GM18909 (cell line): ENCODE results near the gene RFC5.
"Not testable (repeated sequence)": the region's sequence is repeated elsewhere in the genome, so short reads cannot be mapped to it uniquely, and the experiment has no call there.

Experiments used
- ATAC-seq: cut with Tn5 transposase; IDR thresholded peaks from one replicate; pipeline ENCODE4 v1.9.1; 2021; ENCODE audit warnings: mild to moderate bottlenecking; ENCODE audit not compliant: unreplicated experiment, poor library complexity

Gene RFC5

GRCh38 chr12:118016424-118017264 is at the start of gene RFC5:
Gene RFC5, plus strand, starts transcription at chr12:118016703. Its CDS starts 125 bp downstream, at chr12:118016828.
- ATAC-seq: peak; percentile 99

- no peak for ATAC-seq
Measured at GRCh38 chr12:117967043-117967442, 49.5 kb upstream of the RFC5 start.

DNA sequence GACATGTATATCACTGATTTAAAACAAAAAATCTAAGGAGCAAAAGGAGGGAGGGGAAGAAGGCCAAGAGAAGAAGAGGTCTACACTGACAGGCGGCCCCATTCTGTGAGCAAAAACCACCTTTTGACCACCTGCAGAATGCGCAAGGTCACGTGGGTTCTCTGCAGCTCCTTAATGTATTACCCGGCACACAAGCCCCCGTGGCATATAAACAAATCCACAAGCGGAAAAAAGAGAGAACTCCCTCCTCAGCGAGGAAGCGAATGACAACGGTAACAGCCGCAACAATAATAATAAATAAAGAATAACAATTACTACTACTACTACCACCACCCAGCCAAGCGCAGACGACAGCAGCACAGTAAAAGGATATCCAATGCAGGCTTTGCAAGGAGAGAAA is 49.0 kb upstream of the RFC5 start:
- no peak for ATAC-seq

DNA sequence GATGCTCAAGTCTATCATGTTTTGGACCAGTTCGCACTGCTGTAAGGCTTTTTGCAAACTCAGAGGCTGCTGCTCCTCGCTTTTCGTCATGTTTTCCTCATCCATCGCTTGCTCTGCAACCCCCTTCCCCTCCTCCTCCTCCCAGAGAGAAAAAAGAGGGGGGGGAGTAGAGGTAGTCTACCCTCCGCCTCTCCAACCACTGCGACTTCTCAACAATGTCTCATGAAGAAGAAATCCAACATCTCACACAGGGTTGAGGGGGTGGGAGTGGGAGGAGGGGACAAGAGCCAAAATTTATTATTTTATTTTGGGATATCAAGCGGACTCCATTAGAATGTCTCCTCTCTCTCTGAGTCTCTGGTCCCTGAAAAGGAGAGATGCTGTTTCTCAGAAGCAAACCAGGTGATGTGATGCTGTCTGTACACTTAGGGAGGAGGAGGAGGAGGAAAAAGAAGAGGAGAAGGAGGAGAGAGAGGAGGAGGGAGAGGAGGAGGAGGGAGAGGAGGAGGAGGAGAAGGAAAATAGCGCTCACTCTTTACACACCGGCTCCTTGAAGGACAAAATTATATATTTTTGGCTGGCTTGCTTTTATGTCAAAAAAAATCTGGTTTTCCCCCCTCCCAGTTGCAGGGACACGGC is 48.2 kb upstream of the RFC5 start:
- no peak for ATAC-seq

DNA sequence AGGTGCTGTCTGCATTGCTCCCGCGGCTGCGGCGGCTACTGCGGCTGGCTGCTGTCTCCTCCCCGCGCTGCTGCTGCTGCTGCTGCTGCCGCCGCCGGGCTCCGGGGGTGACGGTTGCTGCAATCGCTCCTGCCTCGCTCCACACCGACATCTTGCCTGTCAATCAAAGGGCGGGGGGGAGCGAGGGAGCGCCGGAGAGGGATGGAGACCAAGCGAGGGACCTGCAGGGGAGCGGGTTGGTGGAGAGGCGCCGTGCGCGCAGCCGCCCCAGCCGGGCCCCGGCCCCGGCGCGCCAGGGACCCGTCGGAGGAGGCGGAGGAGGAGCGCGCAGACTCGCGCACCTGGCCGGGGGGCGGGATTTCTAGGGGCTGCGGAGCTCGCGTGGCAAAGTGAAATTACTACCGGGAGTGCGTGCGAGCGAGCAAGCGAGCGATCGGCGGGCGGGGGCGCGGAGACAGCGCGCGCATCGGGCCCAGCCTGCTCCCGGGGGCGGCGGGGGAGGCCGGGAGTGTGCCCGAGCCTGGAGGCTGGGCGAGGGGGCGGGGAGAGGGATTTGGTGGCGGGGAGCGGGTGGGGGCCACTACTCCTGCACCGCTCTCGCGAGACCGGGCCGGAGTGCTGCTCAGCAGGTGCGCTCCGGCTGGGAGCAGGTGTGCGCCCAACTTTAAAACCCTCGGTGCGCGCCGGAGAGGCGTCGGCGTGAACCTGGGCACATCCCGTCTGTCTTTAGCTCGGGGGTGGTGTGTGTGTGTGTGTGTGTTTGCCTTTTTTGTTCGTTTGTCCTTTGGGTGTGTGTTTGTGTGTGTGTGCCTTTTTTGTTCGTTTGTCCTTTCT is 47.5 kb upstream of the RFC5 start, which contains the start of gene KSR2:
Gene KSR2, minus strand, starts transcription at position 165 of the 834 bp plus-strand sequence. CDS start 735 bp downstream, outside the sequence.
- peak; percentile 71 for ATAC-seq

DNA sequence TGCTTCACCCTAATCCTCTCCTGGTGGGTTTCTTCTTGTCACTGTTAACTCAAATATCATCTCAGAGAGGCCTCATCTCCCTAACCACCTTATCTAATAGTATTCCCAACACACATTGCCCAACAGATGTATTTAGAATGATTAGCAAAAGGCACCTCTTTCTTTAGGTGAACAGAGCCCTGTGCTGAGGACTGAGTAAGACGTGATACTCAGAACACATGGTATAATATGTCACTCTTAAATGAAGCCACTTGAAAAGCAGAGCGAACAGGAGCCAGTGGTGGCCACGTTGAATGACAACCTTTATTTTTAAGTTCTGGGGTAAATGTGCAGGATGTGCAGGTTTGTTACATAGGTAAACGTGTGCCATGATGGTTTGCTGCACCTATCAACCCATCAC is 46.2 kb upstream of the RFC5 start:
- no peak for ATAC-seq

DNA sequence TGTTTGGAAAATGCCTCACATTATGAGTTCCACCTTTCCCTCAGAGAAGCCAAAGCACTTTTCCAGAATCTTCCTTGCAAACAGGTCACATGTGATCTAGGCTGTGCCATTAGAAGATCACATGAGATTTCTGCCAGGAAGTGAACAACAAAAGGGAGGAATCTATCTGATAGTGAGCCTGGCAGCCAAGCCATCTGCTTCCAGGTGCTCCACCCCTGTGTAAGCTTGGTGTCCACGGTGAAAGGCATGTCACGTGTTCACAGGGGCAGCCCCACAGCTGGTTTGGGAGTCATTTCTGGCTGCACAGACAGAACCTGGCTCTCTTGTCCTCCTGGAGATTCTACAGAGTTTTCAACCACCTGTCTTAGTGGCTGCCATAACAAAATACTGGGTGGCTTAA is 44.2 kb upstream of the RFC5 start:
- ATAC-seq: no peak

GRCh38 chr12:117975006-117975405 is 41.5 kb upstream of the RFC5 start:
- no peak for ATAC-seq

GRCh38 chr12:117977373-117977772 is 39.1 kb upstream of the RFC5 start:
- no peak for ATAC-seq

DNA sequence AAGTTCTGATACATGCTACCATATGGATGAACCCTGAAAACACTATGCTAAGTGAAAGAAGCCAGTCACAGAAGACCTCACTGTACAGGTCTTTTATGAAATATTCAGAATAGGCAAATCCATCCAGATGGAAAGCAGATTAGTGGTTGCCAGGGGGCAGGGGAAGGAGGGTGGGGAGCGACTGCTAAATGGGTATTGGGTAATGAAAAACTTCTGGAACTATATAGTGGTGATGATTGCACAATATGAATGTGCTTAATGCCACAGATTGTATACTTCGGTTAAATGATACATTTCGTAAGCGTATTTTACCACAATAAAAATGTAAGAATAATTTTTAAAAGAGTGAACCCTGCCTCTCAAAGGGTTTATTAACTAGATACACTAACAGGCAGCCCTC is 35.9 kb upstream of the RFC5 start:
- ATAC-seq: no peak

DNA sequence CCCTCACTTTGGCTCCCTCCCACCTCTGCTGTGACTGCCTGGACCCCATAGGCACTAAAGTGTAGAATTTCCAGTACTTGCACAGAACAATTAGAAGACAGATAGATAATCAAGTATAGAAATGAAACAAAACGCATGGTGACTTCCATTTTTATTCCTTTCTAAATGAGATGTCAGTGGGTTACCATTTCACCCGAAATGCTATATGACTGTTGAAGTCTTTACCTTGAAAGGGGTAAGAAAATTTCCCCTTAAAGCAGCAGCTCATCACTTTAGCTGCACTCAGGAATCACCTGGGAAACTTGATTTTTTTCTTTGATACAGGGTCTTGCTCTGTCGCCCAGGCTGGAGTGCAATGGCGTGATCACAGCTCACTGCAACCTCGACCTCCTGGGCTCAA is 35.2 kb upstream of the RFC5 start:
- ATAC-seq: no peak

DNA sequence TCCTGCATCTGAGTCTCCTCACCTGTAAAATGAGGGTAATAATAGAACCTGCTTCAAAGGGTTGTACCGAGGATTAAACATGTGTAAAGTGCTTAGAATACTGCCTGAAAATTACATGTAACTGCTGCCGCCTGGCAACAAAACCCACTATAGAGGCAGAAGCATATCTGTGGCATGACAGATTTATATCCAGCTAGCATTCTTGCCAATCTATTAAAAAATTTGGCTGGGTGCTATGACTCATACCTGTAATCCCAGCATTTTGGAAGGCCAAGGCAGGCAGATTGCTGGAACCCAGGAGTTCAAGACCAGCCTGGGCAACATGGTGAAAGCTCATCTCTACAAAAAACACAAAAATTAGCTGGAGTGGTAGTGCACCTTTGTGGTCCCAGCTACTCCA is 31.3 kb upstream of the RFC5 start:
- no peak for ATAC-seq

DNA sequence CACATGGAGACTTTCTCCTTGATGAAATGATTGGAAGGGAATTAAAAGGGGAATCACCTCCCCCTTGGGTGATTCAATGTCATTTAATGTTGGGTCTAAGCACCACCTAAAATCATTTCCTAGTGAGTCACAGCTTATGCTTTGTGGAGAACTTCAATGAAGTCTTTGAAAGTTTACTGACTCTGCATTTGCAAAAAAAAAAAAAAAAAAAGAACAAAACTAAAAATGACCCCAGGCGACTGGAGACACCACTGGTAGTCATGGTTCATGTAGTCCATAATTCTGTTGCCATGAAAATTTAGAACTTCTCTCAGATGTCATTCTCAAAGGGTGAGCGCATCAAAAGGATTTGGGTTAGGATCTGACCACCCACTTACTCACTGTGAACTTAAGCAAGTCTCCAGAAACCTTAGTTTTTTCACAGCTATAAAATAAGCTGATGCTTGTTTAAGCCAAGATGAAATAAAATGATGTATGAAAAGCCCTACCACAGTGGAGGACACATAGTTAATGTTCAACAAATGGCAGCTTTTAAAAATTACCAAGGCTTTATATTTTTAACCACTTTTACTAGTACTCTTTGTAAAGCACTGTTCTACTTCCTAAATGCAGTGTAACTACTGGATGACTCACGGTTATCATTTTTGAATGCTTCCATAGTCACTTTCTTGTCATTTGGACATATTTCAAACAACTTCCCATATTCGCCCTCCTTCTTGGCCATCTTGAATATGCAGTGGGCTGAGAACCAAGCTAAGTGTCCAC is 29.6 kb upstream of the RFC5 start:
- ATAC-seq: no peak

GRCh38 chr12:117994551-117995438 is 21.7 kb upstream of the RFC5 start:
- no peak for ATAC-seq

DNA sequence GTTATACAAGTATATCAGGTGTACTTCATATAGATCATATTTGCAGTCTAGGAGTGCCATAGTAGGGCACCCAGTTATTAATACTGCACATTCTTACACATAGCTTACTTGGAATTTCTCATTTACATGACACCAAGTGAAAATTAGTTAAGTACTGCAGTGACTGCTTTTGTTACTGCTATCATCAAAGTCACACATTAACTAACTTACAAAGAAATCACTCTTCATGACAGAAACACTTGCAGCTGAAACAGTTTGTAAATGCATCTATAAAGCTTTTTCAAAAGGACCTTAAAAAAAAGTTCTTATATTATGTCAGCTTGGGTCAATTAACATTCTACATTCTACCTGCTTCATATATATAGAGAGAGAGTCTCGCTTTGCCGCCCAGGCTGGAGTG is 17.8 kb upstream of the RFC5 start:
- no peak for ATAC-seq

- ATAC-seq: not testable (repeated sequence)
Measured at GRCh38 chr12:117999806-118000205, 16.7 kb upstream of the RFC5 start.

DNA sequence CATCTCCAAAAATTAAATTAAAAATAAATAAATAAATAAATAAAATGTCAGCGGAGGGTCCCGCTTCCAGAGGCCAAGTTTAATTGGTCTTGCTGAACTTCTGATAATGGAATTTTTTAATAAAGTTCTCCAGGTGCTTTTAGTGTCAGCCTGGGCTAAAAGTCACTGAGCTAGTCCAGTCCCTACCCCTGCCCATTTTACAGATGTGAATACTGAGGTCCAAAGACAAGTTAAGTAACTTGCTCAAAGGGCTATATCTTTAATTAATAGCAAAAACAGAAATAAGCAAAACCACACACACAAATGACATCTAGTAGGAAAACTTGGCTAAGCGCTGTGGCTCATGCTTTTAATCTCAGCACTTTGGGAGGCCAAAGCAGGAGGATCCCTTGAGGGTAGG is 5.6 kb upstream of the RFC5 start:
- no peak for ATAC-seq

DNA sequence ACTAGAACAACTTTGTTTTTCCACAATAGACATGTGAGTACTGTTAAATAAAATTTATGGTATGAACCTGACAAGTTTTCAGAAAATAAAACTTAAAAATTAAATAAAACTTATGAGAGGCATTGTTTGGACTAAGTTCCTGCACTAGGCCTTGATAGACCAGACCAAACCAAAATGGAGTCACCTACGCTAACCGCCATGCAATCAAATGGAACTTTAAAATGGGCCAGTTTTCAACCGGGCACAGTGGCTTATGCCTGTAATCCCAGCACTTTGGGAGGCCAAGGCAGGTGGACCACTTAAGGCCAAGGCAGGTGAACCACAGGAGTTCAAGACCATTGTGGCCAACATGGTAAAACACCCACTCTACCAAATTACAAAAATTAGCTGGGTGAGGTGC is 5.1 kb upstream of the RFC5 start:
- no peak for ATAC-seq

DNA sequence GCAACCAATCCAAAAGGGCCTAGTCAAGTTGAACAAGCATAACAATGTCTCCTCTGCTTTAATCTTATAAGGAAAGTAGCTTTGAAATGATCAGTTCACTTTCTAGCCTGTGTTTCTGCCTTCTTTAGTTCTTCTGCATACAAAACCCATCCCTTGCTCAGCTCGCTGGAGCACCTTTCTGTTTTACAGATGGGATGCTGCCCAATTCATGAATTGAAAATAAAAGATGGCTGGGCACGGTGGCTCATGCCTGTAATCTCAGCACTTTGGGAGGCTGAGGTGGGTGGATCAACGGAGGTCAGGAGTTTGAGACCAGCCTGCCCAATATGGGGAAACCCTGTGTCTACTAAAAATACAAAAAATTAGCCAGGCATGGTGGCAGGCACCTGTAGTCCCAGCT is 4.5 kb upstream of the RFC5 start:
- no peak for ATAC-seq
